ENCODE results near the gene EIF2D. TPM values are rescaled to one million over a fixed set of nuclear protein-coding genes. Genes with fewer than 3 reads are reported as not detected.

The EIF2D gene
- total and polyA plus RNA-seq, 2 of the 13 experiments (the other 11 are each of a cell fraction or from before 2014, with no cell fraction given): 45.1 to 64.9 TPM

GRCh38 chr1:206655471-206655882 lies 43.2 kb upstream of the EIF2D start (continued):
- TF ChIP-seq CERS6 (CRISPR knock-in tag; IDR thresholded peaks at IDR 0.05): no peak
- TF ChIP-seq, protein P1, sequence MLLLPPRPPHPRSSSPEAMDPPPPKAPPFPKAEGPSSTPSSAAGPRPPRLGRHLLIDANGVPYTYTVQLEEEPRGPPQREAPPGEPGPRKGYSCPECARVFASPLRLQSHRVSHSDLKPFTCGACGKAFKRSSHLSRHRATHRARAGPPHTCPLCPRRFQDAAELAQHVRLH (CRISPR knock-in tag; IDR thresholded peaks at IDR 0.05; ENCODE audit: borderline replicate concordance, low read depth): no peak
- TF ChIP-seq ZNF687 (CRISPR knock-in tag; IDR thresholded peaks at IDR 0.05): no peak
- no peak for TF ChIP-seq ZNF773 (CRISPR knock-in tag; IDR thresholded peaks at IDR 0.05; ENCODE audit: borderline replicate concordance)

GRCh38 chr1:206654828-206655227 lies 42.6 kb upstream of the EIF2D start:
- ATAC-seq (no peak), DNase-seq (ENCODE audit: low spot score) (no peak), FAIRE-seq (no peak)
- 18% methylated on average over 2 of the region's 2 CpGs for WGBS (ENCODE audit: low lambda C conversion rate)
- no peak overlapping the region for H3K27ac ChIP-seq (ENCODE audit: extremely low read length, insufficient read depth, low read length)
- in situ Hi-C loops (cut with HindIII; ENCODE audit: extremely low pct_ligation_motif_present, low pct_unique_long_range_greater_than_20kb) (no loop called here), intact Hi-C loops (cut with micrococcal nuclease; ENCODE audit: unreplicated experiment) (no loop called here)
- H2AFZ ChIP-seq (ENCODE audit: low read length): no peak overlapping the region
- ChIA-PET CTCF (ENCODE audit: low intra/inter-chr PET ratio, low total read pairs) (no interaction called here), POLR2A (interaction anchor here (1.5 kb wide), 1 partner anchor 20 kb away, joined by 7 read pairs; the partner anchor contains the start of gene DYRK3)
- no peak overlapping the region for H3K4me3 ChIP-seq (replicated peaks in 1 of 3; ENCODE audit: insufficient read depth in 1 of 3, low read depth in 2 of 3, low read length in 3 of 3)
- H3K9ac ChIP-seq (ENCODE audit: insufficient read depth, low read depth, low read length): no peak overlapping the region
- no peaks in the 10 kb centered on the region for H4K20me1 ChIP-seq (ENCODE audit: insufficient read depth, low read length)
- peaks cover 22% of the 10 kb centered on the region for H3K4me1 ChIP-seq (ENCODE audit: insufficient read depth, low read length)
- no peak overlapping the region for H3K4me2 ChIP-seq (ENCODE audit: low read depth, low read length)
- H3K27me3 ChIP-seq (ENCODE audit: control insufficient read depth in 1 of 2, insufficient read depth in 2 of 2, low read length in 2 of 2): peaks cover 0 to 13% of the 10 kb centered on the region in 2 experiments; a peak in 3 of 5 replicates
- no TSS peak for BruUV-seq (replicated peaks)
- H3K79me2 ChIP-seq (ENCODE audit: insufficient read depth, low read length): no peaks in the 10 kb centered on the region
- H3K36me3 ChIP-seq (replicated peaks in 1 of 2; ENCODE audit: control insufficient read depth in 1 of 2, insufficient read depth in 2 of 2, low read length in 2 of 2): no peaks in the 10 kb centered on the region
- no peaks in the 10 kb centered on the region for H3K9me3 ChIP-seq (ENCODE audit: low read length)
- TF ChIP-seq SSRP1 (CRISPR knock-in tag; IDR thresholded peaks at IDR 0.05): no peak
- TF ChIP-seq JARID2 (CRISPR knock-in tag; IDR thresholded peaks at IDR 0.05; ENCODE audit: insufficient replicate concordance): no peak
- TF ChIP-seq ELK4 (CRISPR knock-in tag; IDR thresholded peaks at IDR 0.05; ENCODE audit: borderline replicate concordance): no peak
- no peak for TF ChIP-seq FOXJ3 (CRISPR knock-in tag; IDR thresholded peaks at IDR 0.05; ENCODE audit: borderline replicate concordance)
- TF ChIP-seq, protein P2, sequence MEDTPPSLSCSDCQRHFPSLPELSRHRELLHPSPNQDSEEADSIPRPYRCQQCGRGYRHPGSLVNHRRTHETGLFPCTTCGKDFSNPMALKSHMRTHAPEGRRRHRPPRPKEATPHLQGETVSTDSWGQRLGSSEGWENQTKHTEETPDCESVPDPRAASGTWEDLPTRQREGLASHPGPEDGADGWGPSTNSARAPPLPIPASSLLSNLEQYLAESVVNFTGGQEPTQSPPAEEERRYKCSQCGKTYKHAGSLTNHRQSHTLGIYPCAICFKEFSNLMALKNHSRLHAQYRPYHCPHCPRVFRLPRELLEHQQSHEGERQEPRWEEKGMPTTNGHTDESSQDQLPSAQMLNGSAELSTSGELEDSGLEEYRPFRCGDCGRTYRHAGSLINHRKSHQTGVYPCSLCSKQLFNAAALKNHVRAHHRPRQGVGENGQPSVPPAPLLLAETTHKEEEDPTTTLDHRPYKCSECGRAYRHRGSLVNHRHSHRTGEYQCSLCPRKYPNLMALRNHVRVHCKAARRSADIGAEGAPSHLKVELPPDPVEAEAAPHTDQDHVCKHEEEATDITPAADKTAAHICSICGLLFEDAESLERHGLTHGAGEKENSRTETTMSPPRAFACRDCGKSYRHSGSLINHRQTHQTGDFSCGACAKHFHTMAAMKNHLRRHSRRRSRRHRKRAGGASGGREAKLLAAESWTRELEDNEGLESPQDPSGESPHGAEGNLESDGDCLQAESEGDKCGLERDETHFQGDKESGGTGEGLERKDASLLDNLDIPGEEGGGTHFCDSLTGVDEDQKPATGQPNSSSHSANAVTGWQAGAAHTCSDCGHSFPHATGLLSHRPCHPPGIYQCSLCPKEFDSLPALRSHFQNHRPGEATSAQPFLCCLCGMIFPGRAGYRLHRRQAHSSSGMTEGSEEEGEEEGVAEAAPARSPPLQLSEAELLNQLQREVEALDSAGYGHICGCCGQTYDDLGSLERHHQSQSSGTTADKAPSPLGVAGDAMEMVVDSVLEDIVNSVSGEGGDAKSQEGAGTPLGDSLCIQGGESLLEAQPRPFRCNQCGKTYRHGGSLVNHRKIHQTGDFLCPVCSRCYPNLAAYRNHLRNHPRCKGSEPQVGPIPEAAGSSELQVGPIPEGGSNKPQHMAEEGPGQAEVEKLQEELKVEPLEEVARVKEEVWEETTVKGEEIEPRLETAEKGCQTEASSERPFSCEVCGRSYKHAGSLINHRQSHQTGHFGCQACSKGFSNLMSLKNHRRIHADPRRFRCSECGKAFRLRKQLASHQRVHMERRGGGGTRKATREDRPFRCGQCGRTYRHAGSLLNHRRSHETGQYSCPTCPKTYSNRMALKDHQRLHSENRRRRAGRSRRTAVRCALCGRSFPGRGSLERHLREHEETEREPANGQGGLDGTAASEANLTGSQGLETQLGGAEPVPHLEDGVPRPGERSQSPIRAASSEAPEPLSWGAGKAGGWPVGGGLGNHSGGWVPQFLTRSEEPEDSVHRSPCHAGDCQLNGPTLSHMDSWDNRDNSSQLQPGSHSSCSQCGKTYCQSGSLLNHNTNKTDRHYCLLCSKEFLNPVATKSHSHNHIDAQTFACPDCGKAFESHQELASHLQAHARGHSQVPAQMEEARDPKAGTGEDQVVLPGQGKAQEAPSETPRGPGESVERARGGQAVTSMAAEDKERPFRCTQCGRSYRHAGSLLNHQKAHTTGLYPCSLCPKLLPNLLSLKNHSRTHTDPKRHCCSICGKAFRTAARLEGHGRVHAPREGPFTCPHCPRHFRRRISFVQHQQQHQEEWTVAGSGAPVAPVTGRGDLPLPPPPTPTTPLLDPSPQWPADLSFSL (CRISPR knock-in tag; IDR thresholded peaks at IDR 0.05): no peak
